Measurements from ENCODE around the gene LRRC18.

LRRC18 gene

GRCh38 chr10:48880016-48880705 is 59.5 kb downstream of the LRRC18 start:
- no peaks in the 10 kb centered on the region for H3K4me1 ChIP-seq (ENCODE audit: insufficient read depth, poor library complexity, severe bottlenecking)
- no peak for ATAC-seq (ENCODE audit: low read depth)
- H3K27ac ChIP-seq (ENCODE audit: poor library complexity, severe bottlenecking): no peak overlapping the region
- H3K36me3 ChIP-seq (ENCODE audit: low read depth): no peaks in the 10 kb centered on the region
- no peaks in the 10 kb centered on the region for H3K27me3 ChIP-seq (ENCODE audit: insufficient read depth, poor library complexity, severe bottlenecking)
- DNase-seq (ENCODE audit: low spot score): no peak
- H3K9me3 ChIP-seq (ENCODE audit: severe bottlenecking): no peaks in the 10 kb centered on the region
- no peak for TF ChIP-seq CTCF (IDR thresholded peaks at IDR 0.05; ENCODE audit: poor library complexity, severe bottlenecking)
- no peak overlapping the region for H3K4me3 ChIP-seq (ENCODE audit: severe bottlenecking)

- H3K9me3 ChIP-seq (ENCODE audit: severe bottlenecking): no peaks in the 10 kb centered on the region
- H3K4me1 ChIP-seq (ENCODE audit: insufficient read depth, poor library complexity, severe bottlenecking): no peaks in the 10 kb centered on the region
- DNase-seq (ENCODE audit: low spot score) (no peak), ATAC-seq (ENCODE audit: low read depth) (no peak)
- H3K36me3 ChIP-seq (ENCODE audit: low read depth): no peaks in the 10 kb centered on the region
- H3K27me3 ChIP-seq (ENCODE audit: insufficient read depth, poor library complexity, severe bottlenecking): no peaks in the 10 kb centered on the region
- no peak overlapping the region for H3K27ac ChIP-seq (ENCODE audit: poor library complexity, severe bottlenecking)
- no peak overlapping the region for H3K4me3 ChIP-seq (ENCODE audit: severe bottlenecking)
- no peak for TF ChIP-seq CTCF (IDR thresholded peaks at IDR 0.05; ENCODE audit: poor library complexity, severe bottlenecking)
These were observed 60.2 kb downstream of the LRRC18 start for GRCh38 chr10:48879451-48879850.

- no peak for TF ChIP-seq CTCF (IDR thresholded peaks at IDR 0.05; ENCODE audit: poor library complexity, severe bottlenecking)
- Histone ChIP-seq H3K36me3 (ENCODE audit: low read depth) (no peaks in the 10 kb centered on the region), H3K9me3 (ENCODE audit: severe bottlenecking) (no peaks in the 10 kb centered on the region), H3K27ac (ENCODE audit: poor library complexity, severe bottlenecking) (no peak overlapping the region), H3K4me1 (ENCODE audit: insufficient read depth, poor library complexity, severe bottlenecking) (no peaks in the 10 kb centered on the region), H3K4me3 (ENCODE audit: severe bottlenecking) (no peak overlapping the region), H3K27me3 (ENCODE audit: insufficient read depth, poor library complexity, severe bottlenecking) (no peaks in the 10 kb centered on the region)
- DNase-seq (ENCODE audit: low spot score) (no peak), ATAC-seq (ENCODE audit: low read depth) (no peak)
These were observed 61.5 kb downstream of the LRRC18 start for GRCh38 chr10:48878091-48878490.

GRCh38 chr10:48872234-48872633 is 67.4 kb downstream of the LRRC18 start:
- Histone ChIP-seq H3K36me3 (ENCODE audit: low read depth) (no peaks in the 10 kb centered on the region), H3K4me1 (ENCODE audit: insufficient read depth, poor library complexity, severe bottlenecking) (no peaks in the 10 kb centered on the region), H3K27me3 (ENCODE audit: insufficient read depth, poor library complexity, severe bottlenecking) (no peaks in the 10 kb centered on the region), H3K27ac (ENCODE audit: poor library complexity, severe bottlenecking) (no peak overlapping the region), H3K4me3 (ENCODE audit: severe bottlenecking) (no peak overlapping the region), H3K9me3 (ENCODE audit: severe bottlenecking) (no peaks in the 10 kb centered on the region)
- DNase-seq (ENCODE audit: low spot score): no peak
- ATAC-seq (ENCODE audit: low read depth): no peak
- TF ChIP-seq CTCF (IDR thresholded peaks at IDR 0.05; ENCODE audit: poor library complexity, severe bottlenecking): no peak

Measured in RWPE2 (cell line).